GM19372 (cell line): ENCODE measurements around the gene CORO7.

Source experiments
- ATAC-seq: cut with Tn5 transposase; IDR thresholded peaks from one replicate; pipeline ENCODE4 v1.9.1; 2021; ENCODE audit warnings: mild to moderate bottlenecking, low read depth, moderate library complexity; ENCODE audit not compliant: unreplicated experiment

The CORO7 gene

DNA sequence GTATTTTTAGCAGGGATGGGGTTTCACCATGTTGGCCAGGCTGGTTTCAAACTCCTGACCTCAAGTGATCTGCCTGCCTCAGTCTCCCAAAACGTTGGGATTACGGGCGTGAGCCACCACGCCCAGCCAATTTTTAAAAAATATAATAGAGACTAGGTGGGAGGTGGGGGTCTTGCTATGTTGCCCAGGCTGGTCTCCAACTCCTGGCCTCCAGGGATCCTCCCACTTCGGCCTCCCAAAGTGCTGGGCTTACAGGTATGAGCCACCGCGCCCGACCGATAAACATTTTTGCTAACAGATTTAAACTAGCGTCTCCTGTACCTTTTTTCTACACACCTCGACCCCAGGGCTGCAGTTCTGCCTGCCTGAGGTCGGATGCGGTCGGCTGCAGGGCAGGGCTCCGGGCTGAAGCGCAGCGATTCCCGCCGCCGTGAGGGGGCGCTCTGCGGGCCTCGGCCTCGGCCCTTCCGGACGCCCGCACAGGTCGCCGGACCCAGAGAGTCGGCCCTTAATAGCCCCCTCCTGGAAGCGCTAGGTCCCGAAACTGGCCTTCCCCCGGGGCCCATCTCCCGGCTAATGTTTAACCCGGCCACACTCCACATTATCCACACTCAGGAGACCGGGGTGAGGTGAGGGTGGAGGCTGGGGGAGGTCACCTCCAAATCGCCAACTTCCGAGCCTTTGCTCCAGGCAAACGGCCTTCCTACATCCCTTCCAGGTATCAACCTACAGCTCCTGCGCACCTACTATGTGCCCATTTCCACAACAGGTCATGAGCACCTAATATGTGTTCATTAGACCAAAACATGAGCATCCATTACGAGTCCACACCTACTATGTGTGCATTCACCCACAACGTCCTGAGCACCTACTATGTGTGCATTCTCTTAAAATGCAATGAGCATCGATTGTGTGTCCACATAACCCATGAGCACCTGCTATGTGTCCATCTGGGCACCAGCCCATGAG lies 102.5 kb downstream of the CORO7 start:
- ATAC-seq: no peak

DNA sequence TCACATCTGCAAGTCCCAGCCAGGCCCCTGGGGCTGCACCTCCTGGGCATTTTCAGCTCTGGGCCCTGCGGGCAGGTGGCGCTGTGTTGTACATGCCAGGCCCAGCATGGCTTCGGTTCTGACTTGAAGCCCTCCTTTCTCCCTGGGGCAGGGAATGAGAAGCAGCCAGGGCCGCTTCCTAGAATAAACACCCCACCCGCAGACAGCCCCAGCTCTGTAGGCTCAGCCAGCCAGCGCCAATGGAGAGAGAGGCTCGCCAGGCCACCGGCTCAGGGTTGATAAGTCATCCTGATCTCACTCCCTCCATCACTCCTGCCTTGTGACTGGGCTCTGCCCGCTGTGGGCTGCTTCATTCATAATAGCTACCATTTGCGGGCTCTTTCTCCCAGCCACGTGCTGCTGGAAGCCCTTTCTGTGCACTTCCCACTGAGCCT lies 106.5 kb downstream of the CORO7 start:
- ATAC-seq: no peak

GRCh38 chr16:4309102-4309832 lies 107.1 kb downstream of the CORO7 start:
- ATAC-seq: no peak

- ATAC-seq: peak; percentile 94
Observed at GRCh38 chr16:4307215-4308037, 109.0 kb downstream of the CORO7 start.

DNA sequence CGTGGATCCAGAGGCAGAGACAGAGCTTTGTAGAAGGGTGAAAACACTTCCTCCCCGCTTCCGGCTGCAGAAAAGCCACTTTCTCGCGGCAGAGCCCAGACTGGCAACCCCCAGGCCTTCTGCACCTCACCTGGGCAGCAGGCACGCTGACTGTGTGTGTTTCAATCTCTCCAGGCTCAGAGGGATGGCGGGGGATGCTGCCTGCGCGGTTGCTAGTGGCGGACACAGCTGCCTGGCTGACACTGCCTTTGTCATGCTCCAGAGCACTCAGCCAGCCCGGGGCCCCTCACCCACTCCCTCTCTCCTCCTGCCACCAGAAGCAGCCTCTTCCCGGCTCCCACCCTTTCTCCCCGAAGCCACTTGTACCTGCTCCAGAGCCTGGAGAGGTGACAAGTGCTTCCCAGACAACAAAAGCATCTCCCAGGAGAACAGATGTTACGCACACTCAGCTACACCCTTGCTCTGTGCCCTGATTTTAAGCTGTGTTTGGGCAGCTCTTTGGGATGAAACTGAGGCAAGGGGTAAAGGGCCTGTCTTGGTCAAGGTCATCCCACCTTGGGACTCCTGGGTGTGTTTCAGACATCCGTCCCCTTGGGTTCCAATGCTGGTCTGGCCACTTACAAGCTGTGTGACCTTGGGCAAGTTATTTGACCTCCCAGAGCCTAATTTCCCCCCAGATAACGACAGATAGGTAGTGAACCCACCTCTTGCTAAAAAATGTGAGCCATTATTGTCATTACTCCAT lies 109.8 kb downstream of the CORO7 start:
- no peak for ATAC-seq
